Nephron progenitor cell (in vitro differentiated cells): ENCODE results near the gene FAM117A.

Source experiments
- DNase-seq: peaks from one replicate; pipeline ENCODE4 v3.0.0; 2021
- H3K27ac Mint-ChIP-seq: 2 replicates; pipeline ENCODE4 v1.8.0; 2021; ENCODE audit warnings: mild to moderate bottlenecking, moderate library complexity, mixed read lengths
- H3K27me3 Mint-ChIP-seq: 2 replicates; pipeline ENCODE4 v1.8.0; 2021; ENCODE audit warnings: mild to moderate bottlenecking, low read depth, mixed read lengths; ENCODE audit not compliant: poor library complexity
- H3K36me3 Mint-ChIP-seq: 2 replicates; pipeline ENCODE4 v1.8.0; 2021; ENCODE audit warnings: low read depth, mixed read lengths
- H3K4me1 Mint-ChIP-seq: 2 replicates; pipeline ENCODE4 v1.8.0; 2021; ENCODE audit warnings: mixed read lengths
- H3K4me3 Mint-ChIP-seq: 2 replicates; pipeline ENCODE4 v1.8.0; 2021; ENCODE audit warnings: mild to moderate bottlenecking, moderate library complexity, mixed read lengths
- H3K9me3 Mint-ChIP-seq: 2 replicates; pipeline ENCODE4 v1.8.0; 2021; ENCODE audit warnings: mild to moderate bottlenecking, moderate library complexity, mixed read lengths
- CTCF ChIP-seq: fragments of 200-600 bp; sonication (generic); IDR thresholded peaks from 2 replicates; pipeline ENCODE4 v1.5.0; 2021; ENCODE audit warnings: antibody characterized with exemption

The FAM117A gene

GRCh38 chr17:49775546-49776260, 11.8 kb upstream of the FAM117A start:
- peak; percentile 36 for DNase-seq
- Mint-ChIP-seq H3K27ac (no peak overlapping the region), H3K9me3 (no peaks in the 10 kb centered on the region), H3K27me3 (peaks cover 44% of the 10 kb centered on the region), H3K36me3 (no peaks in the 10 kb centered on the region), H3K4me3 (no peak overlapping the region), H3K4me1 (peaks cover 10% of the 10 kb centered on the region)
- TF ChIP-seq CTCF = no peak

- Mint-ChIP-seq H3K9me3 (peaks cover 4% of the 10 kb centered on the region), H3K4me1 (peaks cover 21% of the 10 kb centered on the region), H3K36me3 (no peaks in the 10 kb centered on the region), H3K27me3 (peaks cover 46% of the 10 kb centered on the region), H3K4me3 (no peak overlapping the region), H3K27ac (no peak overlapping the region)
- DNase-seq = no peak
- TF ChIP-seq CTCF = no peak
Measured at GRCh38 chr17:49766918-49767530, 3.1 kb upstream of the FAM117A start.

GRCh38 chr17:49764559-49765180, 739 bp upstream of the FAM117A start:
- Mint-ChIP-seq H3K27ac (no peak overlapping the region), H3K27me3 (peaks cover 35% of the 10 kb centered on the region), H3K4me3 (peak overlapping the region; percentile 73), H3K36me3 (no peaks in the 10 kb centered on the region), H3K9me3 (peaks cover 4% of the 10 kb centered on the region), H3K4me1 (peaks cover 34% of the 10 kb centered on the region)
- no peak for TF ChIP-seq CTCF
- no peak for DNase-seq

GRCh38 chr17:49762151-49762941, 1.6 kb downstream of the FAM117A start:
- DNase-seq = no peak
- Mint-ChIP-seq H3K27me3 (peaks cover 26% of the 10 kb centered on the region), H3K4me3 (peak overlapping the region; percentile 92), H3K27ac (no peak overlapping the region), H3K9me3 (peaks cover 4% of the 10 kb centered on the region), H3K4me1 (peaks cover 34% of the 10 kb centered on the region), H3K36me3 (no peaks in the 10 kb centered on the region)
- no peak for TF ChIP-seq CTCF

- no peaks in the 10 kb centered on the region for H3K36me3 Mint-ChIP-seq
- DNase-seq = no peak
- no peak overlapping the region for H3K4me3 Mint-ChIP-seq
- H3K4me1 Mint-ChIP-seq = peaks cover 38% of the 10 kb centered on the region
- TF ChIP-seq CTCF = no peak
- H3K27me3 Mint-ChIP-seq = peaks cover 14% of the 10 kb centered on the region
- peaks cover 4% of the 10 kb centered on the region for H3K9me3 Mint-ChIP-seq
- H3K27ac Mint-ChIP-seq = no peak overlapping the region
Measured at GRCh38 chr17:49760932-49761558, 2.9 kb downstream of the FAM117A start.
